Measurements from ENCODE around the gene PLA2G6.

The PLA2G6 gene

DNA sequence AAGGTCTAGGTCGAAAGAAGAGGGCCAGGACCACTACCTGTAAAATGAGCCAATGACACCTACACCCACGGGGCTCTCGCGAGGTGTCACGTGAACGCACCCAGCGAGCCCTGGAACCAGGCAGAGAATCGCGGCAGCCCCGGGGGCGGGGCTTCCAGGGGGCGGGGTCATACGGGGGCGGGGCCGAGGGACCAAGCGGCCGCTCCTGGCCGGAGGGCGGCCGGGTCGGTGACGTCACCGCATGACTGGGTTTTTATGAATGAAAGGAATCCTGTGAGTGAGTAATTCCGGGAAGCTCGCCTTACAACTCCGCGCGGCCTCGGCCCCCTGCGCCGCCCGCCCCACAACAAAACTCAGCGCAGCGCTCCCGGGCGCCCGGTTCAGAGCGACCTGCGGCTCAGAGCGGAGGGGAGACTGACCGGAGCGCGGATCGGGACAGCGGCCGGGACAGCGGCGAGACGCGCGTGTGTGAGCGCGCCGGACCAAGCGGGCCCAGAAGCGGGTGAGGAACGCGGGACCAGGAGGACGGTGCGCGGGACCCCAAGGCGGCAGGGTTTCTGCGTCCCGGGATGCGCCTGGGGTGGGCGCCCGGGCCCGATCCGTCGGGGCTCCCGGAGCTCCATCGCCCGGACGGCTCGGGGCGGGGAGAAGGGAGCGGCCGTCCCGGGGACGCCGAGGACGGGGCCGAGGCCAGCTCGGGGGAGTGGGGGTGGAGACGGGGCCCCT, 20.2 kb upstream of the PLA2G6 start, which contains the start of gene MAFF (continued):
- no peak for TF ChIP-seq ZSCAN30 (tag by site-specific recombination; IDR thresholded peaks at IDR 0.05)
- TF ChIP-seq ZNF596 (tag by site-specific recombination; IDR thresholded peaks at IDR 0.05) = no peak
- no peak for TF ChIP-seq ZNF677 (tag by site-specific recombination; IDR thresholded peaks at IDR 0.05)
- 0 out of 2 replicates have a peak, but pooled peaks have one; percentile 34 for TF ChIP-seq ZNF391 (tag by site-specific recombination; IDR thresholded peaks at IDR 0.05; ENCODE audit: borderline replicate concordance, low read depth)
- TF ChIP-seq ZNF521 (tag by site-specific recombination; IDR thresholded peaks at IDR 0.05) = no peak
- TF ChIP-seq, protein P1, sequence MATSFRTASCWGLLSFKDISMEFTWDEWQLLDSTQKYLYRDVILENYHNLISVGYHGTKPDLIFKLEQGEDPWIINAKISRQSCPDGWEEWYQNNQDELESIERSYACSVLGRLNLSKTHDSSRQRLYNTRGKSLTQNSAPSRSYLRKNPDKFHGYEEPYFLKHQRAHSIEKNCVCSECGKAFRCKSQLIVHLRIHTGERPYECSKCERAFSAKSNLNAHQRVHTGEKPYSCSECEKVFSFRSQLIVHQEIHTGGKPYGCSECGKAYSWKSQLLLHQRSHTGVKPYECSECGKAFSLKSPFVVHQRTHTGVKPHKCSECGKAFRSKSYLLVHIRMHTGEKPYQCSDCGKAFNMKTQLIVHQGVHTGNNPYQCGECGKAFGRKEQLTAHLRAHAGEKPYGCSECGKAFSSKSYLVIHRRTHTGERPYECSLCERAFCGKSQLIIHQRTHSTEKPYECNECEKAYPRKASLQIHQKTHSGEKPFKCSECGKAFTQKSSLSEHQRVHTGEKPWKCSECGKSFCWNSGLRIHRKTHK (tag by site-specific recombination; IDR thresholded peaks at IDR 0.05) = no peak
- TF ChIP-seq, protein P2, sequence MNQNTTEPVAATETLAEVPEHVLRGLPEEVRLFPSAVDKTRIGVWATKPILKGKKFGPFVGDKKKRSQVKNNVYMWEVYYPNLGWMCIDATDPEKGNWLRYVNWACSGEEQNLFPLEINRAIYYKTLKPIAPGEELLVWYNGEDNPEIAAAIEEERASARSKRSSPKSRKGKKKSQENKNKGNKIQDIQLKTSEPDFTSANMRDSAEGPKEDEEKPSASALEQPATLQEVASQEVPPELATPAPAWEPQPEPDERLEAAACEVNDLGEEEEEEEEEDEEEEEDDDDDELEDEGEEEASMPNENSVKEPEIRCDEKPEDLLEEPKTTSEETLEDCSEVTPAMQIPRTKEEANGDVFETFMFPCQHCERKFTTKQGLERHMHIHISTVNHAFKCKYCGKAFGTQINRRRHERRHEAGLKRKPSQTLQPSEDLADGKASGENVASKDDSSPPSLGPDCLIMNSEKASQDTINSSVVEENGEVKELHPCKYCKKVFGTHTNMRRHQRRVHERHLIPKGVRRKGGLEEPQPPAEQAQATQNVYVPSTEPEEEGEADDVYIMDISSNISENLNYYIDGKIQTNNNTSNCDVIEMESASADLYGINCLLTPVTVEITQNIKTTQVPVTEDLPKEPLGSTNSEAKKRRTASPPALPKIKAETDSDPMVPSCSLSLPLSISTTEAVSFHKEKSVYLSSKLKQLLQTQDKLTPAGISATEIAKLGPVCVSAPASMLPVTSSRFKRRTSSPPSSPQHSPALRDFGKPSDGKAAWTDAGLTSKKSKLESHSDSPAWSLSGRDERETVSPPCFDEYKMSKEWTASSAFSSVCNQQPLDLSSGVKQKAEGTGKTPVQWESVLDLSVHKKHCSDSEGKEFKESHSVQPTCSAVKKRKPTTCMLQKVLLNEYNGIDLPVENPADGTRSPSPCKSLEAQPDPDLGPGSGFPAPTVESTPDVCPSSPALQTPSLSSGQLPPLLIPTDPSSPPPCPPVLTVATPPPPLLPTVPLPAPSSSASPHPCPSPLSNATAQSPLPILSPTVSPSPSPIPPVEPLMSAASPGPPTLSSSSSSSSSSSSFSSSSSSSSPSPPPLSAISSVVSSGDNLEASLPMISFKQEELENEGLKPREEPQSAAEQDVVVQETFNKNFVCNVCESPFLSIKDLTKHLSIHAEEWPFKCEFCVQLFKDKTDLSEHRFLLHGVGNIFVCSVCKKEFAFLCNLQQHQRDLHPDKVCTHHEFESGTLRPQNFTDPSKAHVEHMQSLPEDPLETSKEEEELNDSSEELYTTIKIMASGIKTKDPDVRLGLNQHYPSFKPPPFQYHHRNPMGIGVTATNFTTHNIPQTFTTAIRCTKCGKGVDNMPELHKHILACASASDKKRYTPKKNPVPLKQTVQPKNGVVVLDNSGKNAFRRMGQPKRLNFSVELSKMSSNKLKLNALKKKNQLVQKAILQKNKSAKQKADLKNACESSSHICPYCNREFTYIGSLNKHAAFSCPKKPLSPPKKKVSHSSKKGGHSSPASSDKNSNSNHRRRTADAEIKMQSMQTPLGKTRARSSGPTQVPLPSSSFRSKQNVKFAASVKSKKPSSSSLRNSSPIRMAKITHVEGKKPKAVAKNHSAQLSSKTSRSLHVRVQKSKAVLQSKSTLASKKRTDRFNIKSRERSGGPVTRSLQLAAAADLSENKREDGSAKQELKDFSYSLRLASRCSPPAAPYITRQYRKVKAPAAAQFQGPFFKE (tag by site-specific recombination; IDR thresholded peaks at IDR 0.05; ENCODE audit: borderline replicate concordance) = no peak
- no peak for TF ChIP-seq ZNF16 (tag by site-specific recombination; IDR thresholded peaks at IDR 0.05; ENCODE audit: low read depth)
- no peak for TF ChIP-seq KLF7 (tag by site-specific recombination; IDR thresholded peaks at IDR 0.05; ENCODE audit: borderline replicate concordance)
- TF ChIP-seq ZFP41 (tag by site-specific recombination; IDR thresholded peaks at IDR 0.05; ENCODE audit: borderline replicate concordance) = no peak
- no peak for TF ChIP-seq ZNF266 (tag by site-specific recombination; IDR thresholded peaks at IDR 0.05; ENCODE audit: low read depth)
- TF ChIP-seq ZNF133 (tag by site-specific recombination; IDR thresholded peaks at IDR 0.05) = no peak
- TF ChIP-seq, protein P3, sequence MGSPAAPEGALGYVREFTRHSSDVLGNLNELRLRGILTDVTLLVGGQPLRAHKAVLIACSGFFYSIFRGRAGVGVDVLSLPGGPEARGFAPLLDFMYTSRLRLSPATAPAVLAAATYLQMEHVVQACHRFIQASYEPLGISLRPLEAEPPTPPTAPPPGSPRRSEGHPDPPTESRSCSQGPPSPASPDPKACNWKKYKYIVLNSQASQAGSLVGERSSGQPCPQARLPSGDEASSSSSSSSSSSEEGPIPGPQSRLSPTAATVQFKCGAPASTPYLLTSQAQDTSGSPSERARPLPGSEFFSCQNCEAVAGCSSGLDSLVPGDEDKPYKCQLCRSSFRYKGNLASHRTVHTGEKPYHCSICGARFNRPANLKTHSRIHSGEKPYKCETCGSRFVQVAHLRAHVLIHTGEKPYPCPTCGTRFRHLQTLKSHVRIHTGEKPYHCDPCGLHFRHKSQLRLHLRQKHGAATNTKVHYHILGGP (tag by site-specific recombination; IDR thresholded peaks at IDR 0.05) = no peak
- no peak for TF ChIP-seq ZNF202 (tag by site-specific recombination; IDR thresholded peaks at IDR 0.05; ENCODE audit: borderline replicate concordance)
- no peak for TF ChIP-seq ZNF623 (tag by site-specific recombination; IDR thresholded peaks at IDR 0.05)
- no peak for TF ChIP-seq ZNF214 (tag by site-specific recombination; IDR thresholded peaks at IDR 0.05; ENCODE audit: borderline replicate concordance)
- no peak for TF ChIP-seq ZNF404 (tag by site-specific recombination; IDR thresholded peaks at IDR 0.05)
- TF ChIP-seq KLF8 (tag by site-specific recombination; IDR thresholded peaks at IDR 0.05) = peak; percentile 22; the same call in 1 of the 2 replicates
- no peak for TF ChIP-seq ZNF544 (tag by site-specific recombination; IDR thresholded peaks at IDR 0.05)
- TF ChIP-seq ZNF658 (tag by site-specific recombination; IDR thresholded peaks at IDR 0.05) = no peak
- no peak for TF ChIP-seq MEIS1 (CRISPR knock-in tag; IDR thresholded peaks at IDR 0.05; ENCODE audit: borderline replicate concordance)
- TF ChIP-seq ZNF561 (tag by site-specific recombination; IDR thresholded peaks at IDR 0.05; ENCODE audit: borderline replicate concordance) = no peak
- no peak for TF ChIP-seq ZNF23 (tag by site-specific recombination; IDR thresholded peaks at IDR 0.05; ENCODE audit: borderline replicate concordance)
- peak; percentile 83 for TF ChIP-seq ZNF335 (tag by site-specific recombination; conservative IDR thresholded peaks at IDR 0.05)
- TF ChIP-seq, protein P4, sequence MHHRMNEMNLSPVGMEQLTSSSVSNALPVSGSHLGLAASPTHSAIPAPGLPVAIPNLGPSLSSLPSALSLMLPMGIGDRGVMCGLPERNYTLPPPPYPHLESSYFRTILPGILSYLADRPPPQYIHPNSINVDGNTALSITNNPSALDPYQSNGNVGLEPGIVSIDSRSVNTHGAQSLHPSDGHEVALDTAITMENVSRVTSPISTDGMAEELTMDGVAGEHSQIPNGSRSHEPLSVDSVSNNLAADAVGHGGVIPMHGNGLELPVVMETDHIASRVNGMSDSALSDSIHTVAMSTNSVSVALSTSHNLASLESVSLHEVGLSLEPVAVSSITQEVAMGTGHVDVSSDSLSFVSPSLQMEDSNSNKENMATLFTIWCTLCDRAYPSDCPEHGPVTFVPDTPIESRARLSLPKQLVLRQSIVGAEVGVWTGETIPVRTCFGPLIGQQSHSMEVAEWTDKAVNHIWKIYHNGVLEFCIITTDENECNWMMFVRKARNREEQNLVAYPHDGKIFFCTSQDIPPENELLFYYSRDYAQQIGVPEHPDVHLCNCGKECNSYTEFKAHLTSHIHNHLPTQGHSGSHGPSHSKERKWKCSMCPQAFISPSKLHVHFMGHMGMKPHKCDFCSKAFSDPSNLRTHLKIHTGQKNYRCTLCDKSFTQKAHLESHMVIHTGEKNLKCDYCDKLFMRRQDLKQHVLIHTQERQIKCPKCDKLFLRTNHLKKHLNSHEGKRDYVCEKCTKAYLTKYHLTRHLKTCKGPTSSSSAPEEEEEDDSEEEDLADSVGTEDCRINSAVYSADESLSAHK (tag by site-specific recombination; IDR thresholded peaks at IDR 0.05) = no peak
- no peak for TF ChIP-seq ZNF140 (tag by site-specific recombination; IDR thresholded peaks at IDR 0.05)
- TF ChIP-seq, protein P5, sequence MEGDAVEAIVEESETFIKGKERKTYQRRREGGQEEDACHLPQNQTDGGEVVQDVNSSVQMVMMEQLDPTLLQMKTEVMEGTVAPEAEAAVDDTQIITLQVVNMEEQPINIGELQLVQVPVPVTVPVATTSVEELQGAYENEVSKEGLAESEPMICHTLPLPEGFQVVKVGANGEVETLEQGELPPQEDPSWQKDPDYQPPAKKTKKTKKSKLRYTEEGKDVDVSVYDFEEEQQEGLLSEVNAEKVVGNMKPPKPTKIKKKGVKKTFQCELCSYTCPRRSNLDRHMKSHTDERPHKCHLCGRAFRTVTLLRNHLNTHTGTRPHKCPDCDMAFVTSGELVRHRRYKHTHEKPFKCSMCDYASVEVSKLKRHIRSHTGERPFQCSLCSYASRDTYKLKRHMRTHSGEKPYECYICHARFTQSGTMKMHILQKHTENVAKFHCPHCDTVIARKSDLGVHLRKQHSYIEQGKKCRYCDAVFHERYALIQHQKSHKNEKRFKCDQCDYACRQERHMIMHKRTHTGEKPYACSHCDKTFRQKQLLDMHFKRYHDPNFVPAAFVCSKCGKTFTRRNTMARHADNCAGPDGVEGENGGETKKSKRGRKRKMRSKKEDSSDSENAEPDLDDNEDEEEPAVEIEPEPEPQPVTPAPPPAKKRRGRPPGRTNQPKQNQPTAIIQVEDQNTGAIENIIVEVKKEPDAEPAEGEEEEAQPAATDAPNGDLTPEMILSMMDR (tag by site-specific recombination; IDR thresholded peaks at IDR 0.05) = no peak
